ENCODE measurements around the gene ACTL7B. TPM values are rescaled to one million over a fixed set of nuclear protein-coding genes. Genes with fewer than 3 reads are reported as not detected.

ACTL7B gene
- total RNA-seq, 1 donor from 2014 or later, result not detected

GRCh38 chr9:108811944-108812343 is 43.8 kb downstream of the ACTL7B start:
- Histone ChIP-seq H3K36me3 (ENCODE audit: control insufficient read depth in 3 of 3, insufficient read depth in 3 of 3, low read length in 3 of 3) (no peaks in the 10 kb centered on the region), H3K9me3 (ENCODE audit: control insufficient read depth in 3 of 3, low read length in 3 of 3) (no peaks in the 10 kb centered on the region), H3K4me3 (ENCODE audit: low read length in 3 of 3) (no peak overlapping the region), H3K27ac (ENCODE audit: low read depth, low read length) (no peak overlapping the region), H3K4me1 (ENCODE audit: control insufficient read depth in 3 of 3, insufficient read depth in 3 of 3, low read length in 3 of 3) (no peaks in the 10 kb centered on the region), H3K27me3 (ENCODE audit: control insufficient read depth in 3 of 3, insufficient read depth in 3 of 3, low read length in 3 of 3) (no peaks in the 10 kb centered on the region), H3K9ac (ENCODE audit: low read depth in 1 of 3, low read length in 3 of 3) (no peak overlapping the region)

GRCh38 chr9:108809269-108809668 is 46.5 kb downstream of the ACTL7B start:
- Histone ChIP-seq H3K27ac (ENCODE audit: low read depth, low read length) (no peak overlapping the region), H3K27me3 (ENCODE audit: control insufficient read depth in 3 of 3, insufficient read depth in 3 of 3, low read length in 3 of 3) (no peaks in the 10 kb centered on the region), H3K4me1 (ENCODE audit: control insufficient read depth in 3 of 3, insufficient read depth in 3 of 3, low read length in 3 of 3) (no peaks in the 10 kb centered on the region), H3K4me3 (ENCODE audit: low read length in 3 of 3) (no peak overlapping the region), H3K9me3 (ENCODE audit: control insufficient read depth in 3 of 3, low read length in 3 of 3) (no peaks in the 10 kb centered on the region), H3K9ac (ENCODE audit: low read depth in 1 of 3, low read length in 3 of 3) (no peak overlapping the region), H3K36me3 (ENCODE audit: control insufficient read depth in 3 of 3, insufficient read depth in 3 of 3, low read length in 3 of 3) (no peaks in the 10 kb centered on the region)

Small RNA genes within 50 kb of the gene (small RNA-seq; reads per million reads assigned to genes)
- not detected for gene AL359692.1

Other genes with a start within 250 kb of the ACTL7B start
- not detected for gene ACTL7A, start 6.3 kb upstream of the ACTL7B start, total RNA-seq
- gene ELP1, start 78.1 kb upstream of the ACTL7B start, total RNA-seq, result 24.5 TPM
- 3.1 TPM for gene ABITRAM, start 78.4 kb upstream of the ACTL7B start, total RNA-seq
- gene CTNNAL1, start 157.5 kb upstream of the ACTL7B start, total RNA-seq, result 24.5 TPM